ENCODE results near the gene COPS3.

DNA sequence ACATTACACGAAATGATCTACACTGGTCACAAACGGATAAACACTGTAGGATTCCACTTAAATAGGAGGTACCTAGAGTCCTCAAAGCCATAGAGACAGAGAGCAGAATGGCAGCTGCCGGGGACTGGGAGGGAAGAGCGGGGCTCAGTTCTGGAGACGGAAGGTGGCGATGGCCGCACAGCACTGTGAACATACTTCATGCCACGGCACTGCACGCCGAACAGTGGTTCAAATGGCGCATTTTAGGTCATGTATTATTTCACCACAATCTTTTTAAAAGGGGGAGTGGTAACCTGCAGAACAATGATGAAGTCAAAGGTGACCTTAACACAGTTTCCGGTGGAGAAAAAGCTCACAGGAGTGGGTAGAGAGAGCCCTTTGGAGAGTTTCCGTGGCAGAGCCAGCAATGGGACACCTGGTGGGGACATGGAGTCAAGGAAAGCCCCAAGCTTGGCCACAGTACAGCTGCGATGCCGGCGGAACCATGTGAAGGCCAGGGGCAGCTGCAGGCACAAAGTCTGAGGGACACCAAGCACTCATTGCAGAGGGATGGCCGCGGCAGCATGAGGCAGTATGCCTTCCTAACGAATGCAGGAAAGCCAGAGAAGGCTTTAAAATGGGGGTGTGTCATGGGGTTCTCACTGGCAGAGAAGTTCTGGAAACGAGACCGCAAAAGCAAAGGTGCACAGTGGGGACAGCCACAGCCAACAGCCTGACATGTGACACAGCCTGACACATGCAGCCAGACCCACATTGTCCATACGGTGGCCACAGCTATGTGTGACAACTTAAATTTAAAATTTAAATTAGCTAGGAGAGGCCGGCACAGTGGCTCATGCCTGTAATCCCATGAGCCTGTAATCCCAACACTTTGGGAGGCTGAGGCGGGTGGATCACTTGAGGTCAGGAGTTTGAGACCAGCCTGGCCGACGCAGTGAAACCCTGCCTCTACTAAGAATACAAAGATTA, 51.3 kb downstream of the COPS3 start:
- no peak for TF ChIP-seq EZH2phosphoT487 (IDR thresholded peaks at IDR 0.05; ENCODE audit: low read length)
- no peak for TF ChIP-seq CTCF (IDR thresholded peaks at IDR 0.05; ENCODE audit: low read length)
- no peak for TF ChIP-seq EZH2 (optimal IDR thresholded peaks at IDR 0.05; ENCODE audit: low read depth, low read length)
